NB4 (cell line): ENCODE measurements around the gene ATXN7.

Source experiments
- DNase-seq: peaks from one replicate; pipeline ENCODE4 v3.0.0; 2010; ENCODE audit warnings: low read depth
- H3K4me3 ChIP-seq: one replicate; pipeline ENCODE4 v1.5.1; 2011; ENCODE audit warnings: mild to moderate bottlenecking, low read depth, low read length, moderate library complexity
- CTCF ChIP-seq: IDR thresholded peaks from one replicate; pipeline ENCODE4 v1.5.1; 2012; ENCODE audit warnings: low read depth, low read length
- MAX ChIP-seq: IDR thresholded peaks from 2 replicates; pipeline ENCODE4 v1.6.1; 2011; ENCODE audit warnings: low read depth, low read length
- MYC ChIP-seq: IDR thresholded peaks from 2 replicates; pipeline ENCODE4 v1.6.1; 2011; ENCODE audit warnings: low read depth, low read length
- POLR2A ChIP-seq: IDR thresholded peaks from 2 replicates; pipeline ENCODE4 v1.6.1; 2011; ENCODE audit warnings: mild to moderate bottlenecking; ENCODE audit not compliant: insufficient read length; ENCODE audit errors: extremely low read depth

ATXN7 gene

DNA sequence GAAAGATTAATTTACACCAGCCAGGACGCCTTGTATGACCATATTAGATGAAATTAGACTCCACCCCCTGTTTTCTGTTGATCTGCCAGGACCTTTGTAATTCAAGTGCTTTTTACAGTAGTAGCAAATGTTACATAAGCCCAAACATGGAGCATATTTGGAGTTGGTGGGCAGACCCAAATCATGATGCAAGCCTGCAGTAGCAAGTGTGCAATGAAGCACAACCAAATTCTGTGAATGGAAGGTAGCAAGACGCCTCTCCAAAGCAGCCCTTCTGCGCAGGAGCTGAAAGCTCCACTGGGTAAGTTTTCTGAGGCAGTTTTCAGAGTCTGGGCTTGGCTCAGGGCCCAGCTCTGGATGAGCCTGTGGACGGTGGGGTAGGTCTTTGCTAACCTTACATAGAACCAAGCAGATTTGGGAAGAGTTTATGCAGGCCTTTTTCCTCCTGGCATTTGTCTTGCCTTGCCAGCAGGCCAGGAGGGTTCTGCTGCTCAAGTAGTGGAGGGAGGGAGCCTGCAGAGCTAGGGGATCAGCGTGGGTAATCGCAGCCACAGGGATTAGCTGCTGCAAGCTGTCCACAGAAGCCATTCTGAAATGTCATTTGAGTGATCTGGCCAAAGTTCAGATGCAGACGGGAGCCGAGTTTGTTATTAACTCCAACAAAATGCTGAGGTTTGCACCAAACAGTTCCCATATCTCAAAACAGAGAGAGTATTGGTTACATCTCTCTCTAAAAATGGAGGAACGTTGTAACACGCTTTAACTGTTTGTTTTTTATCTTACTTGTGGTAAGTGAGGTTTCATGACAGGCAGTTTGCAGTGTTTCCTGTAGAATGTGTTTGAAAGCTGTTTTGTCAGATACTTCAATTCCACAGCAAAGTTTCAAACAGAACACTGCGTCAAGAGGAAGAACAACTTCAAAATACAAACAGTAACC lies 104.3 kb downstream of the ATXN7 start:
- peak; percentile 79 for DNase-seq
- TF ChIP-seq MYC (peak; percentile 46; the same call in 1 of the 2 replicates), CTCF (no peak)
- H3K4me3 ChIP-seq: peak overlapping the region; percentile 61

- H3K4me3 ChIP-seq: peak overlapping the region; percentile 61
Measured at GRCh38 chr3:63968612-63969350, 105.1 kb downstream of the ATXN7 start.

GRCh38 chr3:63969876-63970275 lies 106.2 kb downstream of the ATXN7 start:
- TF ChIP-seq CTCF (no peak), MYC (no peak), POLR2A (no peak), MAX (no peak)
- DNase-seq: no peak
- no peak overlapping the region for H3K4me3 ChIP-seq

More at GRCh38 chr3:63968612-63969350, 105.1 kb downstream of the ATXN7 start:
- DNase-seq: no peak
- TF ChIP-seq POLR2A: no peak
- TF ChIP-seq MAX: no peak
- TF ChIP-seq MYC: no peak
- no peak for TF ChIP-seq CTCF

GRCh38 chr3:63970631-63971475 lies 107.2 kb downstream of the ATXN7 start:
- H3K4me3 ChIP-seq: no peak overlapping the region
- DNase-seq: no peak
- TF ChIP-seq MAX (no peak), CTCF (no peak), MYC (no peak), POLR2A (no peak)

GRCh38 chr3:63972196-63972595 lies 108.5 kb downstream of the ATXN7 start:
- no peak overlapping the region for H3K4me3 ChIP-seq
- no peak for DNase-seq
- TF ChIP-seq MYC (no peak), CTCF (no peak), MAX (no peak), POLR2A (no peak)
